IPS-18a (cell line): ENCODE results near the gene PKN3.
A peak's percentile ranks its signal among the peaks of the same experiment; 100 is the strongest.

Source experiments
- H3K27ac ChIP-seq: one replicate; pipeline ENCODE4 v1.5.1; 2013; ENCODE audit warnings: low read length
- H3K27me3 ChIP-seq: one replicate; pipeline ENCODE4 v1.6.1; 2013; ENCODE audit warnings: mild to moderate bottlenecking, low read length; ENCODE audit not compliant: control insufficient read depth, insufficient read depth
- H3K36me3 ChIP-seq: one replicate; pipeline ENCODE4 v1.6.1; 2013; ENCODE audit warnings: low read depth, low read length; ENCODE audit not compliant: control insufficient read depth
- H3K4me1 ChIP-seq: one replicate; pipeline ENCODE4 v1.6.1; 2013; ENCODE audit warnings: low read depth, low read length; ENCODE audit not compliant: control insufficient read depth
- H3K4me3 ChIP-seq: one replicate; pipeline ENCODE4 v1.5.1; 2013; ENCODE audit warnings: low read length
- H3K9ac ChIP-seq: one replicate; pipeline ENCODE4 v1.6.1; 2013; ENCODE audit warnings: mild to moderate bottlenecking, low read length, moderate library complexity
- H3K9me3 ChIP-seq: one replicate; pipeline ENCODE4 v1.6.1; 2013; ENCODE audit warnings: low read depth, low read length; ENCODE audit not compliant: control insufficient read depth

The PKN3 gene

DNA sequence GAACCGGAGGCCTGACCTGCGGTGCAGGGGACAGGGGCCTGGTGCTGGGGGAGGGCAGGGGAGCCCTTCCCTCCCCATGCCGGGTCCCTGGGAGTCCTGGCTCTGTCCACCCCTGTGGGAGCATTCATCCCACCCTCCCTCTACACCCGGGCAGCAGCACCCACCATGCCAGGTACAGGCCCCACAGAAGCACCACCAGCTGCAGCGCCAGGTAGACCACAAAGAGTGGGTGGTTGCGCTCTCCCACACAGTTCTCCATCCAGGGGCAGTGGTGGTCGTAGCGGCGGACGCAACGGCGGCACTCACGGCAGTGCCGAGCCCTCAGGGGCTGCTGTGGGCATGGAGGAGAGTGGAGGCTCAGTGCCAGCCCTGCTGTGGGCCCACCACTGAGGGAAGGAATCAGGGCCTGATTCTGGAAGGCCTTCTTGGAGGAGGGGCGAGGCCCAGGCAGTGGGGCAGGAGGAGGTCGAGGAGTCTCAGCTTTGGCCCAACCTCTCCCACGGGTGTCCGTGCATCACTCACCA lies 19.2 kb downstream of the PKN3 start:
- H3K9me3 ChIP-seq: no peaks in the 10 kb centered on the region
- no peaks in the 10 kb centered on the region for H3K4me1 ChIP-seq
- H3K27ac ChIP-seq: no peak overlapping the region
- H3K4me3 ChIP-seq: no peak overlapping the region
- H3K27me3 ChIP-seq: no peaks in the 10 kb centered on the region
- H3K9ac ChIP-seq: no peak overlapping the region
- H3K36me3 ChIP-seq: peaks cover 8% of the 10 kb centered on the region

DNA sequence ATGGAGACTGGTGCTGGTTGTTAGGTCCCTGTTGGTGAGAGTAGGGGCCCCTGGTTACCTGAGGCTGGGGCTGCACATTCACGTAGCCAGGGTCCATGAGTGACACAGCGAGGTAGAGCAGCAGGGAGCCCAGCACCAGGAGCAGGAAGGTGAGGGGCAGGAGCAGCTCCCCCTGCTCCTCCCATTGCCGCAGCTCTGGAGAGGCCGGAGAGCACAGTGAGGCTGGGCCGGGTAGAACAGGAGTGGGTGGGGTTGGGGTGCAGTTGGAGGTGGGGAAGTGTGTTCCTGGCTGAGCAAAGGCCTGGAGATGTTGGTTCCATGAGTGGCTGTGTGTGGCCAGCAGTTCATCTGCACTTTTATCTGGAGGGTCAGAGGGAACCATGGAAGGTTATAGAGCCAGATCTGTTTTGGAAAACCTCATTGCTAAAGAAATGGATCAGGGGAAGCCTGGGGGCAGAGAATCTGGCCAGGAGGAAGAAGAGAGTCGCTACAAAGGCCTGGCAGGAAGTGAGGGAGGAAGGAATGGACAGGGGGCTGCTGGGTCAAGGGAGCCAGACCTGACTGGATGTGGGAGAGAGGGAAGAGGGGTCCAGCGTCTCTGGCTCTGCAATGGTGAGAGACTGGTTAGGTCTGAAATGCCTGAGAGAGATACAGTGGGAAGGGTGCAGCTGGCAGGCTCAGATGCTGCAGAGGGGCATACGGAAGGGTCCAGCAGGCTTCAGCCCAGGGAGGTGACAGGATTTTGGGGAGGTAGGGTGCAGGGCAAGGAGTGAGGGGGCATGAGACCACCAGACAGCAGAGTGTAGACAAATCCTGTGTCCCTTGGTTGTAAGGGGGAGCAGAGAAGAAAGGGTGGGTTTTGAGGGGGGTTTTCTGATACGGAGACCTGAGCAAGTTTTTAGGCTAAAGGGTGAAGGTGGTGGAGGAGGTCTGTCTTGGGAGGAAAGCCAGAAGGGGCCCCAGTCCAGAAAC lies 20.4 kb downstream of the PKN3 start:
- no peak overlapping the region for H3K27ac ChIP-seq
- peaks cover 8% of the 10 kb centered on the region for H3K36me3 ChIP-seq
- no peaks in the 10 kb centered on the region for H3K4me1 ChIP-seq
- H3K27me3 ChIP-seq: no peaks in the 10 kb centered on the region
- H3K4me3 ChIP-seq: peak overlapping the region; percentile 95
- no peak overlapping the region for H3K9ac ChIP-seq
- H3K9me3 ChIP-seq: no peaks in the 10 kb centered on the region

GRCh38 chr9:128723352-128723865 lies 21.1 kb downstream of the PKN3 start:
- Histone ChIP-seq H3K27ac (no peak overlapping the region), H3K27me3 (no peaks in the 10 kb centered on the region), H3K4me3 (peak overlapping the region; percentile 95), H3K9ac (peak overlapping the region; percentile 79), H3K36me3 (peaks cover 8% of the 10 kb centered on the region), H3K9me3 (no peaks in the 10 kb centered on the region), H3K4me1 (no peaks in the 10 kb centered on the region)

- Histone ChIP-seq H3K4me3 (peak within 1 kb of the TSS; percentile 95), H3K36me3 (peaks cover 8% of the 10 kb centered on the region), H3K4me1 (no peaks in the 10 kb centered on the region), H3K9ac (peak within 1 kb of the TSS; percentile 79), H3K9me3 (no peaks in the 10 kb centered on the region), H3K27ac (peak within 1 kb of the TSS; percentile 51), H3K27me3 (no peaks in the 10 kb centered on the region)
Measured at GRCh38 chr9:128723866-128724743, 21.8 kb downstream of the PKN3 start, which contains the start of gene ZDHHC12. ZDHHC12 (minus strand) TSS chr9:128724127; CDS start chr9:128724093, 34 bp downstream.

- no peaks in the 10 kb centered on the region for H3K27me3 ChIP-seq
- H3K36me3 ChIP-seq: peaks cover 8% of the 10 kb centered on the region
- H3K4me1 ChIP-seq: no peaks in the 10 kb centered on the region
- H3K9ac ChIP-seq: no peak overlapping the region
- H3K27ac ChIP-seq: peak overlapping the region; percentile 51
- H3K9me3 ChIP-seq: no peaks in the 10 kb centered on the region
- H3K4me3 ChIP-seq: peak overlapping the region; percentile 95
Measured at GRCh38 chr9:128724744-128725211, 22.5 kb downstream of the PKN3 start.

DNA sequence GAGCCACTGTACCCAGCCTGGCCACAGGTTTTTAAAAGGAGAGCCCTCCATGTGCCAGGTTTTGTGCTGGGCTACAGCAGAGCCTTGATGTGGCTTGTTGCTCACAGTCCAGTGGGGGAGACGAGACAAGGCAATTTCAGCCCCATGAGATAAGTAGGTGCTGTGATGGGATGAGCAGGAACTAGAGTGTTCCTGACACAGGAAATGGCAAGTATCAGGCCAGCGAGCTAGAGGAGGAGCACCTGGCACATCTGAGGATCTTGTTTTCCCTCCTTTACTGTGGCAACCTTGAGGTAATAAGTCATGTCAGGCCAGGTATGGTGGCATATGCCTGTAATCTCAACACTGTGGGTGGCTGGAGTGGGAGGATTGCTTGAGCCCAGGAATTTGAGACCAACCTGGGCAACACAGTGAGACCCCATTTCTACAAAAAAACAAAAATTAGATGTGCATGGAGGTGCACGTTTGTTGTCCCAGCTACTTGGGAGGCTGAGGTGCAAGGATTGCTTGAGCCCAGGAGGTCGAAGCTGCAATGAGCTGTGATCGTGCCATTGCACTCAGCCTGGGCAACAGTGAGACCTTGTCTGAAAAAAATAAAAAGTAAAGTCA lies 25.4 kb downstream of the PKN3 start:
- Histone ChIP-seq H3K36me3 (no peaks in the 10 kb centered on the region), H3K4me3 (no peak overlapping the region), H3K9me3 (no peaks in the 10 kb centered on the region), H3K27ac (no peak overlapping the region), H3K4me1 (no peaks in the 10 kb centered on the region), H3K9ac (no peak overlapping the region), H3K27me3 (no peaks in the 10 kb centered on the region)

DNA sequence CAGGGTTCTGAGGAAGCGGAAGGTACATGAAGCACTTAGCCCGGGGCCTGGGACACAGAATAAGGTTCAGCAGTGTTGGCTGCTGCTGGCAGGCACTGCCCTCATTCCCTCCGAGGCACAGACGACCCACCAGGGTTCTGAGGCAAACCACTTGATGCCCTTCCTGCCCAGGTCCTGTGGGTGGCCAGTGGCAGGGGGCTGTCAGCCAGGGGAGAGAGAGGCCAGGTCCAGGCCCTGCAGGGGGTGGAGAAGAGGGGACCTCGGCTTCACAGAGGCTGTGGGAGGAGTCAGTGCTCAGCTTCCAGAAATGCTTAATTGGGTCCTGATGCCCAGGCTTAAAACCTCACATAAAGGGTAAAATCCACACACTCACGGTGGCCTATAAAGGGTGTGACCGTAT lies 26.0 kb downstream of the PKN3 start:
- no peaks in the 10 kb centered on the region for H3K36me3 ChIP-seq
- H3K27me3 ChIP-seq: no peaks in the 10 kb centered on the region
- H3K27ac ChIP-seq: no peak overlapping the region
- no peaks in the 10 kb centered on the region for H3K4me1 ChIP-seq
- H3K9me3 ChIP-seq: no peaks in the 10 kb centered on the region
- no peak overlapping the region for H3K9ac ChIP-seq
- no peak overlapping the region for H3K4me3 ChIP-seq

DNA sequence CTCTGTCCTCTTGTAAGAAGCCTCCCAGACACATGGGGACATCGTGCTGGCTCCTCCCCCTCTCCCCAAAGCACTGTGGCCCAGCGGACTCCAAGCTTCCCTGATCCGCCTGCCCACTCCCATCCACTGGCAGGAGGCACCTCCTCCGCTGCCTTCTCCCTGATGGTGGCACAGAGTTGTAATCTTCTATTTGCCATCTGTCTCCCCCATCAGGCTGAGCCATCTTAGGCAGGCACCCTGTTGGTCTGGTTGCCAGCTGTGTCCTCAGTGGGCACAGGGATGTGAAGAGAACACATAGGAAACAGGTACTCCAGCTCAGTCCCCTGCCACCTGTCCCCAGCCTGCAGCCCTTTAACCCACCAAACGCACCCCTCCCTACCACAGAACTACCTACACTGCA lies 27.0 kb downstream of the PKN3 start:
- Histone ChIP-seq H3K27me3 (no peaks in the 10 kb centered on the region), H3K27ac (no peak overlapping the region), H3K4me1 (no peaks in the 10 kb centered on the region), H3K9me3 (no peaks in the 10 kb centered on the region), H3K4me3 (no peak overlapping the region), H3K36me3 (no peaks in the 10 kb centered on the region), H3K9ac (no peak overlapping the region)

GRCh38 chr9:128729766-128730517 lies 27.6 kb downstream of the PKN3 start:
- Histone ChIP-seq H3K27ac (no peak overlapping the region), H3K9ac (no peak overlapping the region), H3K9me3 (no peaks in the 10 kb centered on the region), H3K27me3 (no peaks in the 10 kb centered on the region), H3K4me3 (no peak overlapping the region), H3K4me1 (no peaks in the 10 kb centered on the region), H3K36me3 (no peaks in the 10 kb centered on the region)

GRCh38 chr9:128731093-128731492 lies 28.8 kb downstream of the PKN3 start:
- H3K9me3 ChIP-seq: no peaks in the 10 kb centered on the region

More at GRCh38 chr9:128731093-128731492, 28.8 kb downstream of the PKN3 start:
- H3K9ac ChIP-seq: no peak overlapping the region
- H3K27me3 ChIP-seq: no peaks in the 10 kb centered on the region
- H3K36me3 ChIP-seq: no peaks in the 10 kb centered on the region
- no peak overlapping the region for H3K4me3 ChIP-seq
- H3K4me1 ChIP-seq: no peaks in the 10 kb centered on the region
- H3K27ac ChIP-seq: no peak overlapping the region
